ENCODE measurements around the gene RSAD2.
A peak's percentile ranks its signal among the peaks of the same experiment; 100 is the strongest.

RSAD2 gene

DNA sequence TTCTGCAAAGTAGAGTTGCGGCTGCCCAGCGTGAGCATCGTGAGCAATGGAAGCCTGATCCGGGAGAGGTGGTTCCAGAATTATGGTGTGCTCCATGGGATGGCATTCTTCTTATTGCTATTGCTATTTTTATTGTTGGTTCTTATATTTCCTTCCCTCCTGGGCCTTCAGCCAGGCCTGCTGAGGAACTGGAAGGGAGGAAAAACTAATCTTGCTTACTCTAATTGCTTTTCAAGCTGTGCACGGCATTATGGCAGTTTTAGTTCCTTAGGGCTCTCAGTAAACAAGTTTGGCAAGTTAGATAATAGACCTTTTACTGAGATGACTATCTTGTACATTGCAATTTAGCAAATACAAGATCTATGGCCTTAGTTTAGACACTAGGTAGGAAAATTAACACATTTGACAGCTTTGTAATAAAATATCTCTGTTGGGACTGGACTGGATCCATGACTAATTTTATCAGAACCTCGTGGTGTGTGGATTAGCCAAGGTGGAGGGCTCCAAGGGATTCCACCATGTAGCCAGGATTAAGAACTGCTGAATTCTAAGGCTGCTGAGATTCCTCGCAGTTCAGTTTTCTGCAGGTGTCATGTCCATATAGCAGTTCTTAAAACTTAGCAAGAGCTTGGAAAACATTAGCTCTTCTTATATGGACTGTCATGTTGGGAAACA, 6.0 kb downstream of the RSAD2 start:
- H3K9me3 Mint-ChIP-seq: peaks cover 14% of the 10 kb centered on the region
- no peak overlapping the region for H3K4me3 Mint-ChIP-seq
- peak overlapping the region; percentile 8 to 39 (median 18) for H3K27ac Mint-ChIP-seq
- H3K27me3 Mint-ChIP-seq (ENCODE audit: low read depth): peaks cover 6% of the 10 kb centered on the region
- TF ChIP-seq, protein P1, sequence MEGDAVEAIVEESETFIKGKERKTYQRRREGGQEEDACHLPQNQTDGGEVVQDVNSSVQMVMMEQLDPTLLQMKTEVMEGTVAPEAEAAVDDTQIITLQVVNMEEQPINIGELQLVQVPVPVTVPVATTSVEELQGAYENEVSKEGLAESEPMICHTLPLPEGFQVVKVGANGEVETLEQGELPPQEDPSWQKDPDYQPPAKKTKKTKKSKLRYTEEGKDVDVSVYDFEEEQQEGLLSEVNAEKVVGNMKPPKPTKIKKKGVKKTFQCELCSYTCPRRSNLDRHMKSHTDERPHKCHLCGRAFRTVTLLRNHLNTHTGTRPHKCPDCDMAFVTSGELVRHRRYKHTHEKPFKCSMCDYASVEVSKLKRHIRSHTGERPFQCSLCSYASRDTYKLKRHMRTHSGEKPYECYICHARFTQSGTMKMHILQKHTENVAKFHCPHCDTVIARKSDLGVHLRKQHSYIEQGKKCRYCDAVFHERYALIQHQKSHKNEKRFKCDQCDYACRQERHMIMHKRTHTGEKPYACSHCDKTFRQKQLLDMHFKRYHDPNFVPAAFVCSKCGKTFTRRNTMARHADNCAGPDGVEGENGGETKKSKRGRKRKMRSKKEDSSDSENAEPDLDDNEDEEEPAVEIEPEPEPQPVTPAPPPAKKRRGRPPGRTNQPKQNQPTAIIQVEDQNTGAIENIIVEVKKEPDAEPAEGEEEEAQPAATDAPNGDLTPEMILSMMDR (IDR thresholded peaks at IDR 0.05; ENCODE audit: unreplicated experiment in 3 of 3): no peak
- H3K4me1 Mint-ChIP-seq: peaks cover 26% of the 10 kb centered on the region
- H3K36me3 Mint-ChIP-seq (ENCODE audit: low read depth): no peaks in the 10 kb centered on the region

DNA sequence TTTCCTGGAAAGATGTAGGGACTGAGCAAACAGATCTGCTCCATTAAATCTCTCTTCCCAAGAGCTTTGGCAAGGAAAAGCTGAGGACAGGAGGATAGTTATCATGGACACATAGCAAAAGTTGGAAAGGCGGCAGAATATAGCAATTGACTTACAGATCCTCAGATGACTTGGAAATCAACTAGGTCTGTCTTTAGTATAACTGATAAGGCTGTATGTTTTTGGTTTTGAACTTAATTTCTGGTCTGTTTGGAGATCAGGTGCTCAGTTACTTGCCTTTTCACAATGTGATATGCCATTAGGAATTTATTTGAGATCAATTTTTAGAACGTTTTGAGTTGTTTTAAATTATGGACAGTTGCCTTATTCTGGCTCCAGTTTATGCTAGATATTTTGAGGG, 8.0 kb downstream of the RSAD2 start:
- H3K36me3 Mint-ChIP-seq (ENCODE audit: low read depth): no peaks in the 10 kb centered on the region

DNA sequence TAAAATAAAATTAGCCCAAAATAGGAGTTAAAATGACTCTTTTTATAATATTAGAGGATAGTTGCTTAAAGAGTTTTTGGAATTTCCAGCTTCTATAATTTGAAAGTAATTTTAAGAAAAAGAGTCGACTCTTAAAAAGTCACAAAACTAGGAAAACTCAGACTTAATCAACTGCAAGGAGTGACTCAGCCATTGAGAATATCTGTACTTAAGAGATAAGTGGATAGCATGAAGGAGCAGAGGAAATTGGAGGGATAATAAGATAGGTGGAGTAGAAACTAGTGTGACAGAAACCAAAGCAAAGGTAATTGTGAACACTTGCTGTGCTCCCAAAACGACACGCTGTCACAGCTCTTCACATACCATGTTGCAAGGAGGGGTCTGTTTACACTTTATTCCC, 8.4 kb downstream of the RSAD2 start:
- Mint-ChIP-seq H3K4me3 (no peak overlapping the region), H3K4me1 (peaks cover 23% of the 10 kb centered on the region), H3K9me3 (peaks cover under 1% of the 10 kb centered on the region), H3K36me3 (ENCODE audit: low read depth) (no peaks in the 10 kb centered on the region), H3K27ac (no peak overlapping the region), H3K27me3 (ENCODE audit: low read depth) (peaks cover 6% of the 10 kb centered on the region)
- TF ChIP-seq, protein P1 (IDR thresholded peaks at IDR 0.05; ENCODE audit: unreplicated experiment in 3 of 3): no peak

More for the DNA sequence above, 8.0 kb downstream of the RSAD2 start:
- H3K4me1 Mint-ChIP-seq: peaks cover 26% of the 10 kb centered on the region
- no peak overlapping the region for H3K27ac Mint-ChIP-seq
- peaks cover 3% of the 10 kb centered on the region for H3K9me3 Mint-ChIP-seq
- TF ChIP-seq, protein P1 (IDR thresholded peaks at IDR 0.05; ENCODE audit: unreplicated experiment in 3 of 3): no peak
- peaks cover 6% of the 10 kb centered on the region for H3K27me3 Mint-ChIP-seq (ENCODE audit: low read depth)
- H3K4me3 Mint-ChIP-seq: no peak overlapping the region

DNA sequence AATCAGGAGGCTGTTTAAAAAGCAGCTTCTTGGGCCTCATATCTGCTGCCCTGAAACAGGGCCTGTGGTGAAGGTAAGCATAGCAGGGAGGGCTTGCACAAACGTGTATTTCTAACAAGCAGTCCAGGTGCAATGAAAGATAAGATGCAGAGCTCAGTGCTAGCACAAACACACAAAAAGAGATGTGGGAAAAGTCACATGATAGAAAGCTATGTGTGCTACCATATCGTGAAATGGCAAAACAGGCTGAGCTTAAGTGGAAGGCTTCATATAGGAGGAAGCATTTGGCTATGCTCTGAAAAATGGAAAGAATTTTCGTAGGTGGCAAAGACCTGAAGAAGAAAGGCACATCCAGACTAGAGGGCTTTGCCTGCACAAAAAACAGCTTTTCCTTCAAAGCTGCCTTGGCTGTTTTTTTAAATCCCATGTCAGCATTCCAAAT, 10.2 kb downstream of the RSAD2 start:
- no peaks in the 10 kb centered on the region for H3K9me3 Mint-ChIP-seq
- TF ChIP-seq, protein P1 (IDR thresholded peaks at IDR 0.05; ENCODE audit: unreplicated experiment in 3 of 3): no peak
- peaks cover 12% of the 10 kb centered on the region for H3K4me1 Mint-ChIP-seq
- H3K27ac Mint-ChIP-seq: no peak overlapping the region
- H3K27me3 Mint-ChIP-seq (ENCODE audit: low read depth): no peaks in the 10 kb centered on the region
- H3K36me3 Mint-ChIP-seq (ENCODE audit: low read depth): no peaks in the 10 kb centered on the region
- no peak overlapping the region for H3K4me3 Mint-ChIP-seq

DNA sequence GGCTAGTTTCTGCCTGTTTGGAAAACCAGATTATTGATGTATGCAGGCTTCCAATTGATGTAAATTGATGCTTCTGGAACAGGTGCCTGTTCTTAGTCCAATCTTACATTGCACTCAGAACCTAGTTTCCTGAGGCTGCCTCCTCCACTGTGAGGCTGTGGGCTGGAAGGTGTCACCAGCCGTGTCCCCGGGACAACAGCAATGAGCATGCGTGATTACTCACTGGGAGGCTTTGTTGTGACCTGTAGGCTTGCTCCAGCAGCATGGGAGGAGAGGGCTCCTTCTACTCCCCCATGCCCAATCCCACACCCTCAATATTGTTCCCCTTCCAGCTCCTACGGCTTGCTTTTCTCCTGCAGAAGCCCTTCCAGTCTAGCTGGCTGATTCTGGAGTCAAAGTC, 11.1 kb downstream of the RSAD2 start:
- H3K4me1 Mint-ChIP-seq: peaks cover 6% of the 10 kb centered on the region
- H3K36me3 Mint-ChIP-seq (ENCODE audit: low read depth): no peaks in the 10 kb centered on the region
- no peaks in the 10 kb centered on the region for H3K9me3 Mint-ChIP-seq
- H3K4me3 Mint-ChIP-seq: no peak overlapping the region
- peak overlapping the region in 1 of 3 experiments; percentile 2 for H3K27ac Mint-ChIP-seq
- no peaks in the 10 kb centered on the region for H3K27me3 Mint-ChIP-seq (ENCODE audit: low read depth)
- TF ChIP-seq, protein P1 (IDR thresholded peaks at IDR 0.05; ENCODE audit: unreplicated experiment in 3 of 3): no peak

DNA sequence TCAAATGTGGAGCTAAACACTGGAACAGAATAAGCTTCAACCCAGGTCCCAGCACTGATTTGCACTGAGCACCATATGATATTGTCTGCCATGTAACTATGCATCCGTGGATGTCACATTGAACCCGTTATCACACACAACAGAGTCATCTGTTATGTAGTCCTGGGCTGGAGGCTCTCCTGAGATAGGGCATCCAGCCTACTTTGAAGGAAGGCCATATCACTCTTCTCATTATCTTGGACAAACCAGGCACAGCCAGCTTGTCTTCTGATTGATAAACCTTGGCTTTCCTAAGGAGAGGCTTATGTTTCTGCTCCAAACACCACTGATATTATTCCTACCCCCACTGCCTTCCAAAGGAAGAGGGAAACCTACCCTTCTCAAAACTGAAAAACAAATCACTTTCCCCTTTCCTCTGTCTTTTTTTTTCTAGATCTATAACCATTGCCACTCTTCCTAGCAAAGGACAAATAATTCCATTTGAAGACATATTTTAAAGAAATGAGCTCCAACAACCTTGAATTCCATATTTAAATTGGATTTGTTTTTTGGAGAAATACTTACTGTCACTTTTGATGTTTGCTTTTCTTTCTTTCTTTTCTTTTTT, 16.4 kb downstream of the RSAD2 start:
- H3K4me3 Mint-ChIP-seq: no peak overlapping the region
- no peaks in the 10 kb centered on the region for H3K36me3 Mint-ChIP-seq (ENCODE audit: low read depth)

More for the DNA sequence above, 16.4 kb downstream of the RSAD2 start:
- Mint-ChIP-seq H3K27me3 (ENCODE audit: low read depth) (no peaks in the 10 kb centered on the region), H3K27ac (no peak overlapping the region), H3K9me3 (no peaks in the 10 kb centered on the region), H3K4me1 (no peaks in the 10 kb centered on the region)
- TF ChIP-seq, protein P1 (IDR thresholded peaks at IDR 0.05; ENCODE audit: unreplicated experiment in 3 of 3): no peak
